Uterus (tissue), 4 donors: ENCODE data around the gene ACTA1. TPM values are rescaled to one million over a fixed set of nuclear protein-coding genes. Genes with fewer than 3 reads are reported as not detected.

Source experiments
- DNase-seq, 2 donors: peaks; one replicate each; pipeline ENCODE4 v3.0.0-alpha.2; 2019 to 2020
- H3K27ac ChIP-seq, 2 donors: fragments of 200-600 bp; sonication (generic); 1 replicate in 1 of 2; 2 replicates in 1 of 2; pipeline ENCODE4 v1.5.1; 2016 to 2018
- H3K27me3 ChIP-seq, 2 donors: fragments of 200-600 bp; sonication (generic); one replicate each; pipeline ENCODE4 v1.5.1; 2018 to 2019; ENCODE audit warnings: control low read depth in 1 of 2
- H3K36me3 ChIP-seq, 2 donors: fragments of 200-600 bp; sonication (generic); one replicate each; pipeline ENCODE4 v1.5.1; 2019; ENCODE audit warnings: control low read depth in 1 of 2
- H3K4me1 ChIP-seq, 2 donors: fragments of 200-600 bp; sonication (generic); one replicate each; pipeline ENCODE4 v1.5.1; 2018 to 2019; ENCODE audit warnings: control low read depth in 1 of 2
- H3K4me3 ChIP-seq, 2 donors: fragments of 200-600 bp; sonication (generic); 1 replicate in 1 of 2; 2 replicates in 1 of 2; pipeline ENCODE4 v1.5.1; 2018 to 2019; ENCODE audit warnings: mild to moderate bottlenecking in 1 of 2
- H3K9me3 ChIP-seq, 2 donors: fragments of 200-600 bp; sonication (generic); one replicate each; pipeline ENCODE4 v1.5.1; 2019; ENCODE audit warnings: control low read depth in 1 of 2
- POLR2A ChIP-seq, 2 donors: fragments of 450-650 bp; IDR thresholded peaks; one replicate each; pipeline ENCODE4 v1.6.1; 2016; ENCODE audit warnings: antibody characterized with exemption in 2 of 2, mild to moderate bottlenecking in 1 of 2, moderate library complexity in 1 of 2
- intact Hi-C: fragments of 100-400 bp; cut with DNase I; formaldehyde crosslinking; loops from one replicate; pipeline ENCODE4 v1.15.1; 2023; ENCODE audit warnings: low total_unique reads
- small RNA-seq: library from RNA; depleted of rRNA; stranded (forward); fragments of <200 nt; gene quantifications from one replicate; pipeline ENCODE3, GENCODE V24; 2016
- total RNA-seq, 4 donors: library from RNA; depleted of rRNA in 3 of 4; stranded (reverse); fragments of >200 nt in 3 of 4; gene quantifications; one replicate each; pipeline versions ENCODE4 v1.1.0 to v1.2.4, GENCODE V29; 2014 to 2023
- TF ChIP-seq, protein P1 (sequence below), 4 experiments: fragments of 200-600 bp in 2 of 4; fragments of 450-650 bp in 2 of 4; sonication (generic) in 2 of 4; IDR thresholded peaks; one replicate each; pipeline ENCODE4 v1.5.1; 2016 to 2019; ENCODE audit warnings: antibody characterized with exemption in 4 of 4, mild to moderate bottlenecking in 2 of 4, moderate library complexity in 1 of 4
- donor health status: DM: yes; HTN: yes; CAD: no.

ACTA1 gene
- total RNA-seq, 4 donors from 2014 or later: 4.2 TPM; not detected in 3

DNA sequence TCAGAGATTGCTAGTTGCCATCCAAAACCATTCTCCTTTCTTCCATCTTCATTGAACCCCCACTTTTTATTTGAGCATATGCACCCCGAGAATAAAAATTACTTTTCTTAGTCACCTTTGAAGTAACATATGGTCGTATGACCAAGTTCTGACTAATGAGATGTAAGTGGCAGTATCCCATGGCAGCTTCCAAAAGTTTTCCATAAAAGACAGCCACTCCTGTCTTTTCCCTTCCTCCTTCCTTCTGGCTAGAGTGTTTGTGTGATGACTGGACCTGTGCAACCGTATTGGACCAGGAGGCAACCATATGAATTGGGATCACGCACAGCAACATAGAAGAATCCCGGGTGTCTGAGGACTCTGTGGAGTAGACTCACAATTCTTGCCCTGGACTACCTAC is 49.9 kb downstream of the ACTA1 start:
- Histone ChIP-seq H3K27me3 (no peaks in the 10 kb centered on the region), H3K9me3 (no peaks in the 10 kb centered on the region), H3K36me3 (no peaks in the 10 kb centered on the region), H3K4me1 (no peaks in the 10 kb centered on the region), H3K27ac (no peak overlapping the region), H3K4me3 (no peak overlapping the region)
- DNase-seq: no peak
- TF ChIP-seq, protein P1, sequence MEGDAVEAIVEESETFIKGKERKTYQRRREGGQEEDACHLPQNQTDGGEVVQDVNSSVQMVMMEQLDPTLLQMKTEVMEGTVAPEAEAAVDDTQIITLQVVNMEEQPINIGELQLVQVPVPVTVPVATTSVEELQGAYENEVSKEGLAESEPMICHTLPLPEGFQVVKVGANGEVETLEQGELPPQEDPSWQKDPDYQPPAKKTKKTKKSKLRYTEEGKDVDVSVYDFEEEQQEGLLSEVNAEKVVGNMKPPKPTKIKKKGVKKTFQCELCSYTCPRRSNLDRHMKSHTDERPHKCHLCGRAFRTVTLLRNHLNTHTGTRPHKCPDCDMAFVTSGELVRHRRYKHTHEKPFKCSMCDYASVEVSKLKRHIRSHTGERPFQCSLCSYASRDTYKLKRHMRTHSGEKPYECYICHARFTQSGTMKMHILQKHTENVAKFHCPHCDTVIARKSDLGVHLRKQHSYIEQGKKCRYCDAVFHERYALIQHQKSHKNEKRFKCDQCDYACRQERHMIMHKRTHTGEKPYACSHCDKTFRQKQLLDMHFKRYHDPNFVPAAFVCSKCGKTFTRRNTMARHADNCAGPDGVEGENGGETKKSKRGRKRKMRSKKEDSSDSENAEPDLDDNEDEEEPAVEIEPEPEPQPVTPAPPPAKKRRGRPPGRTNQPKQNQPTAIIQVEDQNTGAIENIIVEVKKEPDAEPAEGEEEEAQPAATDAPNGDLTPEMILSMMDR (IDR thresholded peaks at IDR 0.05): no peak
- TF ChIP-seq POLR2A (IDR thresholded peaks at IDR 0.05): no peak
- intact Hi-C loops: no loop called here

DNA sequence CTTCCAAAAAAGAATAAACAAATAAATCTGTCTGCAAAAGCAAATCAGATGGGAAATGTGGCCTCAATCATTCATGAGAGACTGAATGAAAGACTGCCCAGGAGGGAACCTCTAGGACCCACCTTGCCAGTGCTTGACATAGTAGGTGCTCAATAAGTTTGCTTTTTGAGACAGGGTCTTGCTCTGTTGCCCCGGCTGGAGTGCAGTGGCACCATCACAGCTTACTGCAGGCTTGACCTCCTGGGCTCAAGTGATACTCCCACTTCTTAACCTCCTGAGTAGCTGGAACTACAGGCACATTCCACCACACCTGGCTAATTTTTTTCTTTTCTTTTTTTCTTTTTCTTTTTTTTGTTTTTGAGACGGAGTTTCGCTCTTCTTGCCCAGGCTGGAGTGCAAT is 50.7 kb downstream of the ACTA1 start:
- intact Hi-C loops: no loop called here
- H3K36me3 ChIP-seq: no peaks in the 10 kb centered on the region

More for the DNA sequence above, 50.7 kb downstream of the ACTA1 start:
- Histone ChIP-seq H3K4me3 (no peak overlapping the region), H3K4me1 (no peaks in the 10 kb centered on the region), H3K27me3 (no peaks in the 10 kb centered on the region), H3K27ac (no peak overlapping the region), H3K9me3 (no peaks in the 10 kb centered on the region)
- DNase-seq: no peak
- TF ChIP-seq POLR2A (IDR thresholded peaks at IDR 0.05): no peak
- TF ChIP-seq, protein P1 (IDR thresholded peaks at IDR 0.05): no peak

Small RNAs within 50 kb of the gene (small RNA-seq; reads per million reads assigned to genes)
- not detected for gene RN7SKP276
- not detected for gene RNU6-180P

Other genes with a start within 250 kb of the ACTA1 start
- 10 to 100 TPM; 31.5 to 49.2 (median 39.9) TPM for gene RAB4A, start 163.0 kb downstream of the ACTA1 start, total RNA-seq
- gene CCSAP, start 91.0 kb downstream of the ACTA1 start, total RNA-seq: 10 to 100 TPM in 1 of 4 donors, 1 to 10 TPM in 2, under 1 TPM in 1; 0.51 to 14.2 (median 4.3) TPM
- gene NUP133, start 74.2 kb upstream of the ACTA1 start, total RNA-seq: 10 to 100 TPM; 25.6 to 58.6 (median 37.1) TPM
- gene ABCB10, start 124.6 kb upstream of the ACTA1 start, total RNA-seq: 10 to 100 TPM in 2 of 4 donors, 1 to 10 TPM in 2; 4.7 to 26.8 (median 15.4) TPM
- 10 to 100 TPM in 2 of 4 donors, 1 to 10 TPM in 1, under 1 TPM in 1; 0.88 to 22.2 (median 9.2) TPM for gene TAF5L, start 192.0 kb upstream of the ACTA1 start, total RNA-seq
- 10 to 100 TPM in 2 of 4 donors, 1 to 10 TPM in 2; 2.3 to 17.8 (median 8.6) TPM for gene URB2, start 192.2 kb upstream of the ACTA1 start, total RNA-seq